ENCODE results near the gene ALAS1.

Gene ALAS1

GRCh38 chr3:52248816-52249547 is 51.0 kb downstream of the ALAS1 start:
- Mint-ChIP-seq H3K27ac (peak overlapping the region; percentile 93), H3K9me3 (no peaks in the 10 kb centered on the region), H3K4me1 (ENCODE audit: low read depth) (peaks cover 89% of the 10 kb centered on the region), H3K36me3 (ENCODE audit: low read depth) (peaks cover 86% of the 10 kb centered on the region), H3K4me3 (peak overlapping the region; percentile 34), H3K27me3 (no peaks in the 10 kb centered on the region)
- DNase-seq: peak; percentile 39

- H3K9me3 Mint-ChIP-seq: no peaks in the 10 kb centered on the region
- DNase-seq: peak; percentile 31
- H3K36me3 Mint-ChIP-seq (ENCODE audit: low read depth): peaks cover 90% of the 10 kb centered on the region
- H3K27me3 Mint-ChIP-seq: no peaks in the 10 kb centered on the region
- H3K27ac Mint-ChIP-seq: peak overlapping the region; percentile 93
- no peak overlapping the region for H3K4me3 Mint-ChIP-seq
- peaks cover 89% of the 10 kb centered on the region for H3K4me1 Mint-ChIP-seq (ENCODE audit: low read depth)
These were observed 51.7 kb downstream of the ALAS1 start for GRCh38 chr3:52249683-52250082.

- Mint-ChIP-seq H3K4me1 (ENCODE audit: low read depth) (peaks cover 88% of the 10 kb centered on the region), H3K36me3 (ENCODE audit: low read depth) (peaks cover 91% of the 10 kb centered on the region), H3K9me3 (no peaks in the 10 kb centered on the region), H3K27ac (peak overlapping the region; percentile 93), H3K27me3 (no peaks in the 10 kb centered on the region), H3K4me3 (no peak overlapping the region)
- DNase-seq: peak; percentile 32
These were observed 52.2 kb downstream of the ALAS1 start for GRCh38 chr3:52250122-52250521.

GRCh38 chr3:52253314-52254304 is 55.6 kb downstream of the ALAS1 start:
- Mint-ChIP-seq H3K27me3 (no peaks in the 10 kb centered on the region), H3K4me3 (peak overlapping the region; percentile 74), H3K9me3 (no peaks in the 10 kb centered on the region), H3K27ac (peak overlapping the region; percentile 98), H3K36me3 (ENCODE audit: low read depth) (peaks cover 100% of the 10 kb centered on the region), H3K4me1 (ENCODE audit: low read depth) (peaks cover 95% of the 10 kb centered on the region)
- DNase-seq: peak; percentile 85

- Mint-ChIP-seq H3K4me3 (peak overlapping the region; percentile 74), H3K9me3 (no peaks in the 10 kb centered on the region)
These were observed 56.6 kb downstream of the ALAS1 start for GRCh38 chr3:52254608-52255007.

GRCh38 chr3:52256159-52256558 is 58.2 kb downstream of the ALAS1 start:
- no peaks in the 10 kb centered on the region for H3K27me3 Mint-ChIP-seq
- no peak overlapping the region for H3K4me3 Mint-ChIP-seq
- peaks cover 94% of the 10 kb centered on the region for H3K4me1 Mint-ChIP-seq (ENCODE audit: low read depth)
- no peaks in the 10 kb centered on the region for H3K9me3 Mint-ChIP-seq
- DNase-seq: no peak
- peak overlapping the region; percentile 98 for H3K27ac Mint-ChIP-seq
- peaks cover 100% of the 10 kb centered on the region for H3K36me3 Mint-ChIP-seq (ENCODE audit: low read depth)

More at GRCh38 chr3:52254608-52255007, 56.6 kb downstream of the ALAS1 start:
- Mint-ChIP-seq H3K27me3 (no peaks in the 10 kb centered on the region), H3K36me3 (ENCODE audit: low read depth) (peaks cover 100% of the 10 kb centered on the region), H3K4me1 (ENCODE audit: low read depth) (peaks cover 95% of the 10 kb centered on the region), H3K27ac (peak overlapping the region; percentile 98)
- DNase-seq: no peak

GRCh38 chr3:52256622-52257021 is 58.7 kb downstream of the ALAS1 start:
- Mint-ChIP-seq H3K27me3 (no peaks in the 10 kb centered on the region), H3K4me3 (no peak overlapping the region), H3K9me3 (no peaks in the 10 kb centered on the region), H3K36me3 (ENCODE audit: low read depth) (peaks cover 100% of the 10 kb centered on the region), H3K4me1 (ENCODE audit: low read depth) (peaks cover 92% of the 10 kb centered on the region), H3K27ac (peak overlapping the region; percentile 98)
- DNase-seq: no peak

GRCh38 chr3:52257911-52258310 is 60.0 kb downstream of the ALAS1 start:
- peaks cover 100% of the 10 kb centered on the region for H3K36me3 Mint-ChIP-seq (ENCODE audit: low read depth)
- no peaks in the 10 kb centered on the region for H3K9me3 Mint-ChIP-seq
- no peak for DNase-seq
- H3K4me3 Mint-ChIP-seq: no peak overlapping the region
- H3K27ac Mint-ChIP-seq: peak overlapping the region; percentile 98
- peaks cover 94% of the 10 kb centered on the region for H3K4me1 Mint-ChIP-seq (ENCODE audit: low read depth)
- H3K27me3 Mint-ChIP-seq: no peaks in the 10 kb centered on the region

GRCh38 chr3:52259035-52259434 is 61.1 kb downstream of the ALAS1 start:
- no peak for DNase-seq
- Mint-ChIP-seq H3K4me1 (ENCODE audit: low read depth) (peaks cover 93% of the 10 kb centered on the region), H3K4me3 (no peak overlapping the region), H3K36me3 (ENCODE audit: low read depth) (peaks cover 100% of the 10 kb centered on the region), H3K27ac (peak overlapping the region; percentile 98), H3K9me3 (no peaks in the 10 kb centered on the region), H3K27me3 (no peaks in the 10 kb centered on the region)

- no peak for DNase-seq
- Mint-ChIP-seq H3K27ac (peak overlapping the region; percentile 98), H3K27me3 (no peaks in the 10 kb centered on the region), H3K4me3 (no peak overlapping the region), H3K9me3 (no peaks in the 10 kb centered on the region), H3K36me3 (ENCODE audit: low read depth) (peaks cover 100% of the 10 kb centered on the region), H3K4me1 (ENCODE audit: low read depth) (peaks cover 93% of the 10 kb centered on the region)
These were observed 61.5 kb downstream of the ALAS1 start for GRCh38 chr3:52259448-52259847.

GRCh38 chr3:52262447-52262846 is 64.5 kb downstream of the ALAS1 start:
- no peaks in the 10 kb centered on the region for H3K9me3 Mint-ChIP-seq
- H3K4me3 Mint-ChIP-seq: no peak overlapping the region
- H3K4me1 Mint-ChIP-seq (ENCODE audit: low read depth): peaks cover 87% of the 10 kb centered on the region
- DNase-seq: no peak
- H3K27me3 Mint-ChIP-seq: no peaks in the 10 kb centered on the region
- H3K27ac Mint-ChIP-seq: peak overlapping the region; percentile 73
- H3K36me3 Mint-ChIP-seq (ENCODE audit: low read depth): peaks cover 99% of the 10 kb centered on the region
